Nephron (organoid): ENCODE data around the gene PLXNA4.

ENCODE experiments used
- H3K27ac Mint-ChIP-seq, 3 experiments: 2 replicates each; pipeline ENCODE4 v1.8.0; 2020; ENCODE audit warnings: mixed read lengths in 3 of 3, mild to moderate bottlenecking in 2 of 3, moderate library complexity in 1 of 3
- H3K27me3 Mint-ChIP-seq: 2 replicates; pipeline ENCODE4 v1.8.0; 2021; ENCODE audit warnings: low read depth, mild to moderate bottlenecking, moderate library complexity, mixed read lengths
- H3K36me3 Mint-ChIP-seq: 2 replicates; pipeline ENCODE4 v1.8.0; 2020; ENCODE audit warnings: low read depth, mixed read lengths
- H3K4me1 Mint-ChIP-seq: 2 replicates; pipeline ENCODE4 v1.8.0; 2020; ENCODE audit warnings: mixed read lengths
- H3K4me3 Mint-ChIP-seq, 3 experiments: 2 replicates each; pipeline ENCODE4 v1.8.0; 2020; ENCODE audit warnings: mild to moderate bottlenecking in 3 of 3, mixed read lengths in 3 of 3, moderate library complexity in 2 of 3
- H3K9me3 Mint-ChIP-seq: 2 replicates; pipeline ENCODE4 v1.8.0; 2020; ENCODE audit warnings: mixed read lengths
- TF ChIP-seq, protein P1 (sequence below), 3 experiments: fragments of 200-600 bp; sonication (generic); IDR thresholded peaks; one replicate each; pipeline ENCODE4 v1.5.0; 2021; ENCODE audit warnings: antibody characterized with exemption in 3 of 3; ENCODE audit not compliant: unreplicated experiment in 3 of 3

The PLXNA4 gene

GRCh38 chr7:132154248-132154647 is 422.0 kb downstream of the PLXNA4 start:
- Mint-ChIP-seq H3K27me3 (peaks cover 43% of the 10 kb centered on the region), H3K9me3 (peaks cover 3% of the 10 kb centered on the region), H3K27ac (no peak overlapping the region), H3K4me1 (peaks cover 5% of the 10 kb centered on the region), H3K4me3 (no peak overlapping the region), H3K36me3 (peaks cover 40% of the 10 kb centered on the region)
- TF ChIP-seq, protein P1, sequence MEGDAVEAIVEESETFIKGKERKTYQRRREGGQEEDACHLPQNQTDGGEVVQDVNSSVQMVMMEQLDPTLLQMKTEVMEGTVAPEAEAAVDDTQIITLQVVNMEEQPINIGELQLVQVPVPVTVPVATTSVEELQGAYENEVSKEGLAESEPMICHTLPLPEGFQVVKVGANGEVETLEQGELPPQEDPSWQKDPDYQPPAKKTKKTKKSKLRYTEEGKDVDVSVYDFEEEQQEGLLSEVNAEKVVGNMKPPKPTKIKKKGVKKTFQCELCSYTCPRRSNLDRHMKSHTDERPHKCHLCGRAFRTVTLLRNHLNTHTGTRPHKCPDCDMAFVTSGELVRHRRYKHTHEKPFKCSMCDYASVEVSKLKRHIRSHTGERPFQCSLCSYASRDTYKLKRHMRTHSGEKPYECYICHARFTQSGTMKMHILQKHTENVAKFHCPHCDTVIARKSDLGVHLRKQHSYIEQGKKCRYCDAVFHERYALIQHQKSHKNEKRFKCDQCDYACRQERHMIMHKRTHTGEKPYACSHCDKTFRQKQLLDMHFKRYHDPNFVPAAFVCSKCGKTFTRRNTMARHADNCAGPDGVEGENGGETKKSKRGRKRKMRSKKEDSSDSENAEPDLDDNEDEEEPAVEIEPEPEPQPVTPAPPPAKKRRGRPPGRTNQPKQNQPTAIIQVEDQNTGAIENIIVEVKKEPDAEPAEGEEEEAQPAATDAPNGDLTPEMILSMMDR (IDR thresholded peaks at IDR 0.05; ENCODE audit: unreplicated experiment in 3 of 3), result no peak

DNA sequence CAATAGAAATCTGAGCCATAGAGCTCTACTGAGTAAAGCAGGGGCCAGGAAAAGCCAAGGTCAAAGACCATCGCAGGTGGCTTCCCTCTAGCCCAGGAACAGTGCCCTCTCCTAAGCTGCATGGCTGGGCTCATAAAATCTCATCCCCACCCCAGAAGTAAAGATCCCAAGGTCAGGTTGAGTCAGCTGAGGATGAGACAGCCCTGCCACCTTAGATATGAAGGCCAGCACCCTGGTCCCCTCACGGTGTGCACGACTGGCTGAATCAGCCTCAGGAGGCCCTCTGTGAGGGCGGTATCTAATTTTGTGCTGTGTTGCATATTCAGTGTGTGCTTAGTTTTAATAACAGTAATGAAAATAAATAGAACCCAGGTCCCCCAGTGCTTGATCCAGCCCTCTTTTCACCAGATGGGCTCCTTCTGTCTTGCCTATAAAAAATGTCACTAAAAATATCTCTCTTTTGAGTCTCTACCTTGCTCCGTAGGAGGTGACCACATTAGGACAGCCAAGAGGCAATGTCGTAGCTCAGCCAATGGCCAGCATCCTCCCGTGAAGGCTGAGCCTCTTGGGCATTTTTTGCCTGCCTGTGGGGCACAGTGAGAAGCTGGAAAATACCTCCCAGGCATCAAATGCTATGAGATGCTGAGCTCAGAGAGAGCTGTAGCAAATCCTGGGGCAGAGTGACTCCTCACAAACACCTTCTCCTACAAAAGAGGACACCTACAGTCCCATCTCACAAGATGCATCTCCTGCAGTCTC is 424.0 kb downstream of the PLXNA4 start:
- TF ChIP-seq, protein P1 (IDR thresholded peaks at IDR 0.05; ENCODE audit: unreplicated experiment in 3 of 3), result no peak
- peaks cover 28% of the 10 kb centered on the region for H3K36me3 Mint-ChIP-seq
- H3K4me3 Mint-ChIP-seq, result no peak overlapping the region
- H3K9me3 Mint-ChIP-seq, result peaks cover 3% of the 10 kb centered on the region
- no peak overlapping the region for H3K27ac Mint-ChIP-seq
- H3K4me1 Mint-ChIP-seq, result peaks cover 5% of the 10 kb centered on the region
- H3K27me3 Mint-ChIP-seq, result peaks cover 36% of the 10 kb centered on the region

DNA sequence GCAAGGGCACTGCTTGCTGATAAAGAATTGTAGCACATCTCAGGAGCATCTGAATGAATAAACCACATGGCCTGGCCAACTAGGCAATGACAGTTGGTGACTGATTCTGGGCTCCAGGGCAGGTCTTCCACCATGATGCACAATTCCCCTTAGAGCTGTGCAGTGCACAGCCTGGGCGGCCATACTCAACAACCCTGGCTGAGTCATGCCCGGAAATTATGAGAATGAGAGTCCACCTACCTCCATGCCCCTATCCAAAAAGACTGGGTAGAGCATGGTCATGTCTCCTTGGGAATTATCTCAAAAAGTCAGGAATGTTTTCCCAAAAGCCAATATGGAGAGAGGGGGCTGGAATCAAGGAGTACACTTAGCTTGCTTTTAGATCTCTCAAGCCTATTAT is 425.6 kb downstream of the PLXNA4 start:
- no peak overlapping the region for H3K27ac Mint-ChIP-seq
- H3K27me3 Mint-ChIP-seq, result peaks cover 39% of the 10 kb centered on the region
- no peak overlapping the region for H3K4me3 Mint-ChIP-seq
- peaks cover 5% of the 10 kb centered on the region for H3K4me1 Mint-ChIP-seq
- H3K9me3 Mint-ChIP-seq, result peaks cover 3% of the 10 kb centered on the region
- peaks cover 25% of the 10 kb centered on the region for H3K36me3 Mint-ChIP-seq
- TF ChIP-seq, protein P1 (IDR thresholded peaks at IDR 0.05; ENCODE audit: unreplicated experiment in 3 of 3), result no peak

GRCh38 chr7:132149436-132150304 is 426.6 kb downstream of the PLXNA4 start:
- peaks cover 3% of the 10 kb centered on the region for H3K9me3 Mint-ChIP-seq
- peaks cover 28% of the 10 kb centered on the region for H3K36me3 Mint-ChIP-seq
- TF ChIP-seq, protein P1 (IDR thresholded peaks at IDR 0.05; ENCODE audit: unreplicated experiment in 3 of 3), result no peak
- H3K4me3 Mint-ChIP-seq, result no peak overlapping the region
- peaks cover 33% of the 10 kb centered on the region for H3K27me3 Mint-ChIP-seq
- no peak overlapping the region for H3K27ac Mint-ChIP-seq
- H3K4me1 Mint-ChIP-seq, result no peaks in the 10 kb centered on the region

- H3K27ac Mint-ChIP-seq, result no peak overlapping the region
Observed at GRCh38 chr7:132148876-132149275, 427.4 kb downstream of the PLXNA4 start.

More at GRCh38 chr7:132148876-132149275, 427.4 kb downstream of the PLXNA4 start:
- Mint-ChIP-seq H3K27me3 (peaks cover 26% of the 10 kb centered on the region), H3K36me3 (peaks cover 36% of the 10 kb centered on the region), H3K4me1 (no peaks in the 10 kb centered on the region), H3K9me3 (peaks cover 3% of the 10 kb centered on the region), H3K4me3 (no peak overlapping the region)
- TF ChIP-seq, protein P1 (IDR thresholded peaks at IDR 0.05; ENCODE audit: unreplicated experiment in 3 of 3), result no peak
